CD4-positive, alpha-beta T cell treated with Interleukin-1 beta for 1 hour (primary cell): ENCODE data around the gene GPR17.

Experiments
- DNase-seq, 2 donors: peaks; one replicate each; pipeline ENCODE4 v3.0.0-alpha.2; 2020 to 2022

Gene GPR17, protein sequence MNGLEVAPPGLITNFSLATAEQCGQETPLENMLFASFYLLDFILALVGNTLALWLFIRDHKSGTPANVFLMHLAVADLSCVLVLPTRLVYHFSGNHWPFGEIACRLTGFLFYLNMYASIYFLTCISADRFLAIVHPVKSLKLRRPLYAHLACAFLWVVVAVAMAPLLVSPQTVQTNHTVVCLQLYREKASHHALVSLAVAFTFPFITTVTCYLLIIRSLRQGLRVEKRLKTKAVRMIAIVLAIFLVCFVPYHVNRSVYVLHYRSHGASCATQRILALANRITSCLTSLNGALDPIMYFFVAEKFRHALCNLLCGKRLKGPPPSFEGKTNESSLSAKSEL

DNA sequence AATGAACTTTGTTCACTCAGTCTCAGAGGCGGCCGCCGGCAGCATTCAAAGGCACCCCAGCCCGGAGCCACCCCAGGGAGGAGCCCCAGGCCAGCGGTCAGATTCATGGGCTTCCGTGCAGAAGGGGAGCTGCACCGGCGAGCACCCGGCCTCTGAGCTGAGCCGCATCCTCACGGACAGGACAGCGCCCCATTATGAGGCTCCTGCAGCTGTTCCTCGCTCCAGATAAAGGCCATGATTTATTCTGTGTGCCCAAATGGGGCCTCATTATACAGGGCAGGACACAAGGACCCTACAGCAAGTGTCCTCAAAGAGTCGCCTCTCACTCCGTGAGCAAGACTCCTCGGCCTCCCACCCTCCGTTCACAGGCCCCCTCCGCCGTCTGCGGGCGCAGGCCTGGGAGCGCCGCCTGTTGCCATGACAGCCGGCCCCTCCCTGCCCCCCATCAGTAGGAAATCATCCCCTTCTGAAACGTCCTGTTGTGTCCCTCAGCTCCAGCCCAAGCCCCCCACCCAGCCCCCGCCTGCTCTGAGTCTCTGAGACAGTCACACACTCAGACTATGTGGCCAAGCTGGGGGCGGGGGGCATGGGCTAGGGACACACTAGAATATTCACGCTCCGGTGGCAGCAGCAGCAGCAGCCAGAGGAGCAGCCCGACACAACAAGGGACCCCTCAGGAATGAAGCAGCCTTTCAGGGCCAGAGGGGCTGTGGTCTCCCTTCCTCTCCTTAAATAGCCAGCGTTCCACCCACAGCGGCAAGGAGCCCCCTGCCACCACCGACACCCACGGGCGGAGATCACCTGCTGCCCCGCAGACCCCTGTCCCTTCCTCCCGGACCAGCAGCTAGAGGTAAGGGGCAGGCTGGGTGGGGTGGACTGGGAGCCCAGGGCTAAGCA is at the start of gene GPR17:
TSS of gene GPR17 (plus strand) at position 759 of the 897 bp plus-strand sequence. CDS start 4,583 bp downstream, outside the sequence.
- no peak for DNase-seq

DNA sequence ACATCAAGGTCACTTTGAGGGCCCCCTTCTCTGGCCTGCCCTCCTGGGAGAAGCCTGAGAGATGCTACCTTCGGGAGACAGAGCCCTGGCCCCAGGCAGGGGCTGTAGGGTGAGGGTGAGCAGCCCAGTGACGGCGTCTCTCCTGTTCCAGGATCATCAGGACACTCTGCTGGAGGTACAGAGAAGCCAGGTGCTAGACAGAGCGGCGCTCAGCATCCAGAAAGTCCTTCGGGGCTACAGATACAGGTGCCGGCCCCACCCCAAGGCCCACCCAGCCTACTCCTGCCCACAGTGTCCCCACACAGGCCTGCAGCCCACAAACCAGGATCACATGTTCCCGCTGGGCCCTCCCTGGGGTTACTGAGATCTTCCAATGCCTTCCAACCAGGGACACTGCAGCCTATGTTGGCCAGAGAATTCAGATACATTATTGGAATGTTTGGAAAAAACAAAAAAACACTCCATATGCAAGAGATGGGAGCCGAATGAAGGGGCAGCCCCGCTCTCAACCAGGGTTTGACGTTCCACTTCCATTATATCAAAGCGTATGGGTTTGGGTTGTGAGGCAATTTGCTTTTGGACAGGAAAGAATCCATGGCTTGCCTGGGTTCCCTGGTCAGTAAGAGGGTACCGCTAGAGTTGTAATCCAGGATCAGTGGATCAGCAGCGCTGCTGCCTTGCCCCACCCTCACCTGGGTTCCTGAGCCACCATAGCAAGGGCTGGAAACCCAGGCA is 49.5 kb upstream of the GPR17 start:
- no peak for DNase-seq

DNA sequence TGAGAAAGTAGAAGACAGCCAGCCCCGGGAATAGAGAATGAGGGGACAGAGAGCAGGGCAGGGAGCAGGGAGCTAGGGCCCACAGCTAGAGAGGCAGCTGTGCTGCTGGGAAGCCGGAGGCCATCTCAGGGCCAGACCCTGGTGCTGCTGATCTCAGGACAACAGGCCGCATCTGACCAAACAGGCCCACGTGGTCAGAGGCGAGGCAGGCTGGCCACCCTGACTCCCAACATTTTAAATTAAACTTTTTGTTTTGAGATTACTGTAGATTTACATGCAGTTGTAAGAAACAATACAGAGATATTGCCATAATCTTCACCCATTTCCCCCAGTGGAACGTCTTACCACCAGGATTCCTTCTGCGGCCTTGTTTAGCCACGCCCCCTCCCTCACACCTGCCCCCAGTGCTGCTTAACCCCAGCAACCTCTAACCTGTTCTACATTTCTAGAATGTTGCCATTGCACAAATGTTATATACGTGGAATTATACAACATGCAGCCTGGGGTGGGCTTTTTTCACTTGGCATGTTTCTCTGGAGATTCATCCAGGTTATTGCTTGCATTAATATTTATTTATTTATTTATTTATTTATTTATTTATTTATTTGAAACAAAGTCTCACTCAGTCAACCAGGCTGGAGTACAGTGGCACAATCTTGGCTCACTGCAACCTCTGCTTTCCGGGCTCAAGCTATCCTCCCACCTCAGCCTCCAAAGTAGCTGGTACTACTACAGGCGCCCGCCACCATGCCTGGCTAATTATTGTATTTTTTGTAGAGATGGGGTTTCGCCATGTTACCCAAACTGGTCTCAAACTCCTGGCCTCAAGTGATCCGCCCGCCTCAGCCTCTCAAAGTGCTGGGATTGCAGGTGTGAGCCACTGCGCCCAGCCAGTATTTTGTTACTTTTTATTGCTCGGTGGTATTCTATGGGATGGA is 48.6 kb upstream of the GPR17 start:
- DNase-seq: no peak

DNA sequence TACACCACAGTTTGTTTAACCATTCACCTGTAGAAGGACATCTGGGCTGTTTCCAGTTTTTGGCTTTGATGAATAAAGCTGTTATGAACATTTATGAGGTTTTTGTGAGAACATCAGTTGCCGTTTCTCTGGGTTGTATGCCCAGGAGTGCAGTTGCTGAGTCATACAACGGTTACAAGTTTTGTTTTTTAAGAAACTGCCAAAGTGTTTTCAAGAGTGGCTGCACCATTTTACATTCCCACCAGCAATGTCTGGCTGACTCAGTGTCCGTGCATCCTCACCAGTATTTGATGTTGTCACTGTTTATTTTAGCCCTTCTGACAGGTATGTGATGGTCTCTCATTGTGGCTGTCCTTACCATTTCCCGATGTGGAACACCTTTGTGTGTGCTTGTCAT is 48.0 kb upstream of the GPR17 start:
- DNase-seq: no peak

DNA sequence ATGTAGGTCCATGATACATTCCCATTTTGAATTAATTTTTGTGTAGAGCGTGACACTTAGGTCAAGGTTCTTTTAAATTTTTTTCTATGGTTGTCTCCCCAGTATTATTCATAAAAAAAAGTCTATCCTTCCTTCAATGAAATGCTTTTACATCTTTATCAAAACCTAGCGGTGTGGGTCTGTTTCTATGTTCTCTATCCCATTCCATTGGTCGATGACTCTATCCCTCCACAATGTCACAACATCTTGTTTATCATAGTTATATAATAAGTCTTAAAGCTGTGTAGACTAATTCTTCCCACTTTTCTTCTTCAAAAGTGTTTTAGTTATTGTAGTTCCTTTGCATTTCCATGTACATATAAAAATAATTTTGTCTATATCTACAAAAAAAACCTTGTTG is 47.2 kb upstream of the GPR17 start:
- DNase-seq: no peak

DNA sequence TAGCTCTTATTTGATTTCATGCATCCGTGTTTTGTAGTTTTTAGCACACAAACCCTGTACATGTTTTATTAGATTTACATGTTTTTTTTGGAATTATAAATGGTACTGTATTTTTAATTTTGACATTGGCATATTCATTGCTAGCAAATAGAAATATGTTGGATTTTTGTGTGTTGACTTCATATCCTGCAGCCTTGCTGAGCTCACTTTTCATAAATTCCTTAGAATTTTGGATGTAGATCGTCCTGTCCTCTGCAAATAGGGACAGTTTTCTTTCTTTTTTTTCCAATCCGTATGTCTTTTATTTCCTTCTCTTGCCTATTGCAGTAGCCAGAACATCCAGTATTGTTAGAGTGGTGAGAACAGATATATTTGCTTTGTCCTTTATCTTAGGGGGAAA is 46.7 kb upstream of the GPR17 start:
- no peak for DNase-seq

DNA sequence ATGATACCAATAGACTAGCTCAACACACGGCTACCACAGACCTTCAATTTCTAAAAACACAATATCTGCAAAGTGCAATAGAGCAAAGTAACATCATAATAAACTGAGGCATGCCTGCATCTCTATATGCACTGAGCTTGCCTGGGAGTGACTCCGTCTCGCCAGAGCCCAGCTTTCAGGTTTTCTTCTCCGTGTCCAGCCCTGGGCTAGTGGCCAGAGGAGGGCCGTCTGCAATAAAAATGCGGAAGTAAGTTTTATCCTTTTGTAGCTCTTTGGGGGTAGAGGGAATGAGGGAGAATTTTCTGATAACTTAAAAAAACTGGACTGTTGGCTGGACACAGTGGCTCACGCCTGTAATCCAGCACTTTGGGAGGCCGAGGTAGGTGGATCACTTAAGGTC is 41.0 kb upstream of the GPR17 start:
- no peak for DNase-seq

DNA sequence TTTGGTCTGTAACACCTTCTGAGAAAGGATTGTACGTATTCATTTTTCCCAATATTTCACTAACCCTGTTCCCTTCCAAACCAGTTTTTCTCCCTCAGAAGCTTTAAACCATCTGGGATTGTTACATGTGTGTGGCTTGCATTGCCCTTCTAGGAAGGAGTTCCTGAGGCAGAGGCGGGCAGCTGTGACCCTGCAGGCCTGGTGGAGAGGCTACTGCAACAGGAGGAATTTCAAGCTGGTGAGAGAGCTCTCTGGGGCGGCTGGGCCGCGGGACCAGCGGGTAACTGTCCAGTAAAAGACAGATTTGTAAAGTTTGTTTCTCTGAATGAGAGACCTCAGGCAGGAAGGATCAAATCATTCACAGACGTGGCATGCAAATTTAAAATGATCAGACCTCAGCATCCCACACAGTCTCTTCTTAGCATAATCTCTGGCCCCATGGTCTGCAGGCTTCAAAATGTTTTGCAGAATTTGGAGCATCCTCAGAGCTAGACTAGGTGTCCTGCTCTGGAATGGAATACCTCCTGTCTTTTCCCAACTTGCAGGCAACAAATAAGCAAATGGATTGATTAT is 40.2 kb upstream of the GPR17 start:
- DNase-seq: no peak

DNA sequence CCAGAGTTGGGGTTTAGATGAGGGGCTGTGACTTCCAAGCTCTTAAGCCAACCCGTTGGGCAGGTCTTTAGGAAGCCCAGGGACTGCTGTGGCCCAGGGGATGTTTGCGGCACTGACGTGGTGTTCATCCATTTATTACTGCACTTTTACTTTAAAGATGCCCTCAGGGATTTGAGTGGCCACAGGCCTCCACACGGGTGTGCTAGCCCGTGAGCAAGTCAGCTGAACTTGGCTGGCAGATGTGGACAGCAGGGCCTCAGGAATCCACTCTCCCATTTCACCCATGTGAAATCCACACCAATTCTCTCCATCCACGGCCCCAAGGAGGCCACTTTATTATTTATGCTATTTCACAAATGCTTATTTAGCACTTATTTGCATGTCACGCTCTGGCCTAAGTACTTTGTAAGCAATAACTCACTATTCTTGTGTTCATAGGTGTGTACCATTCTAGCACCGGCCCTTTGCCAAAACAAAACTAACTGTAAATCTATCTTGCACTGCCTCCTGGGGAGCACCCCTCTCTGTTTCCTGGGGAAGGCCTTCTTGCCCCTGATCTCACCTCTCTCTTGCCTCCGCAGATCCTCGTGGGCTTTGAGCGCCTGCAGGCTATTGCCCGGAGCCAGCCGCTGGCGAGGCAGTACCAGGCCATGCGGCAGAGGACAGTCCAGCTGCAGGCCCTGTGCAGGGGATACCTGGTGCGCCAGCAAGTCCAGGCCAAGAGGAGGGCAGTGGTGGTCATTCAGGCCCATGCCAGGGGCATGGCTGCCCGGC is 39.1 kb upstream of the GPR17 start:
- DNase-seq: no peak

DNA sequence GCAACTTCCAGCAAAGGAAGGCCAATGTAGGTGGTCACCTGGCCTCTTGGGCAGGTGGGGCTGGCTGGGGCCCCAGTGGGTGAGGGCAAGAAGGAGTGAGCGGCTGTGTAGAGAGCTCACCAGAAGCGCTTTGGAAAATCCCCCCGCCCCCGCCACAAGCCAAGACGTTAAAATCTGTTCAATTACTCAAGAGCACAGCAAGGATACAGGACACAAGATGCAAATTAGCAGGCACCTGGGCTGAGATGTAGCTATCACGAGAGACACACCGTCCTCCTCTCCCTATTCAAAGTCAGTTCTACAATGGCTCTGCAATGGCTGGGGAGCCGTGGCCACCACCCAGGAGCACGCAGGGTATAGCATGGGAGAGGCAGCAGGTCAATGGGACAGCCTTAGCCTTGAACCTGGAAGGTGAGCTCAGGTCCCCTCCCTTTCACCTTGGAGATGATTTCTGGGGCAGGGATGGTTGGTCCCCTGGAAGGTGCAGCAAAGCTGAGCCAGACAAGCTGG is 38.5 kb upstream of the GPR17 start:
- no peak for DNase-seq

DNA sequence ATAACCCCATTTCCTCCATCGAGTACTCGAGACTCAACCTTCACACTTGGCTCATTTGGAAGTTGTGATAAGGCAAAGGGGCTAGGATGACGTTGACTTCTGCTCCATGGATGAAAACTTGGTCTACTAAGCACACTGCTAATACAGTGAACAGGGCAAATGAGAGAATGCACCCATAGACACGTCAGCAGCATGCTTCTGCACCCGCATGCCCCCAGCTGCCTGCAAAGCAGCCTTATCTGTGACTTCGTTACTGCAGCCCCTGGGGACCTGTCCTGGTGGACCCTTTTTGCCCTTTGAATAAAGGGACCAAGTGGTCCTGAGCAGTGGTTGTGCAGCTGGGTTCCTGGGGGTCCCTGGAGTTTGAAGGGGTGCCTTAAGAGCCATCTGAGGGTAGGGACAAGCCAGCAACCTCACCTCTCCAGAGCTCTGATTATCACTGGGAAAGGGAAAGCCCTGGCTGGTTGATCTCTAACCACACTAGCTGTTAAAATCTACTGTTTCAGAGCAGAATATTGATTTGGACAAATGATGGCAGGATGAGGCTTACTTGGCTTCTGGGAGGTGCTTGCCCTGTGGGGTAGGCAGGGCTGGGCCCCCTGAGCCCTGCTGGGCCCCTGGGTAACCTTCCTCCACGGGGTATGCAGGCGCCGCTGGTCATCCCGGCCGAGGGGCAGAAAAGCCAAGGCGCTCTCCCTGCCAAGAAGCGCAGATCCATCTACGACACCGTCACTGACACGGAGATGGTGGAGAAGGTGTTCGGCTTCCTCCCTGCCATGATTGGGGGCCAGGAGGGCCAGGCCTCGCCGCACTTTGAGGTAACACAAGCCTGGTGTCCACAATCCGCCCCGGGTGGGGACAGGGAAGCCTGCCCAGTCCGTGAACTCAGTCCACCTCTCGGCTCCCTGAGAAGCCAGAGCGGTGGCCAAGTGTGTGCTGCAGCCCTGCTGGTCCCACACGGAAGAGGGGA is 37.6 kb upstream of the GPR17 start:
- DNase-seq: no peak

DNA sequence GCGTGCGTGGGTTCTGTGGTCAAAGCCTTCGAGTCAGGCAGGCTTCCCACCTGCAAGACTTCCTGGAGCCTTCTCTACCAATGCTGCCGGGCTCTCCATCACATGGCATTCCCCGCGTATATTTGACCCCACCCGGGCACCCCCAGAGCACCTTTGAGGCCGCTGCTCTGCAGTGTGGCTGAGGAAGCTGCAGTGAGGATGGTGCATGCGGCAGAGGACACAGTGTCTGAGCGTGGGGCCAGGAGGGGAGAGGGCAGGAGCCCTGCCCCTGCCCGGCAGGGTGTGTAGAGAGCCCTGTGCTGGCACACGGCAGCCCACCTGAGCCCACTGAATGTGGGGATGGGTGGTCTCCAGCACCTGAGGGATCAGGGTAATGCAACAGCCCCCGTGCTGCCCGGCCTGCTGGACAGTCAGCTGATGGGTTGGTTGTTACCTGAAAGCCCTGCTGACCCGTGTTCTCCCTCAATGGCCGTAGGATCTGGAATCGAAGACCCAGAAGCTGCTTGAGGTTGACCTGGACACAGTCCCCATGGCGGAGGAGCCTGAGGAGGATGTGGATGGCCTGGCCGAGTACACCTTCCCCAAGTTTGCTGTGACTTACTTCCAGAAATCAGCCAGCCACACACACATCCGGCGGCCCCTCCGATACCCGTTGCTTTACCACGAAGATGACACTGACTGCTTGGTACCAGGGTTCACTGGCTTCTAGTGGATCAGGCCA is 36.8 kb upstream of the GPR17 start:
- no peak for DNase-seq

DNA sequence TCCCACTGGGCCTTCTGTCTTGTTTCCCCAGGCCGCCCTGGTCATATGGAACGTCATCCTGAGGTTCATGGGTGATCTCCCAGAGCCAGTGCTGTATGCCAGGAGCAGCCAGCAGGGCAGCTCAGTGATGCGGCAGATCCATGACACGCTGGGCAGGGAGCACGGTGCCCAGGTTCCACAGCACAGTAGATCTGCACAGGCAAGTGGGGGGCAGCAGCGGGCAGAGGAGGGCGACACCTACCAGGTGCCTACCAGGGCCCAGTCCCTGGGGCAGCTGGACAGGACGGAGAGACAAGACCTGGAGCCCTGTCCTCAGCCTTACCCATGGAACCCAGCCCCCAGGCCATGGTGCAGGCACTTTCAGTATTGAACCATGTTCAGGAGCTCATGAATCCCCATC is 36.1 kb upstream of the GPR17 start:
- no peak for DNase-seq

DNA sequence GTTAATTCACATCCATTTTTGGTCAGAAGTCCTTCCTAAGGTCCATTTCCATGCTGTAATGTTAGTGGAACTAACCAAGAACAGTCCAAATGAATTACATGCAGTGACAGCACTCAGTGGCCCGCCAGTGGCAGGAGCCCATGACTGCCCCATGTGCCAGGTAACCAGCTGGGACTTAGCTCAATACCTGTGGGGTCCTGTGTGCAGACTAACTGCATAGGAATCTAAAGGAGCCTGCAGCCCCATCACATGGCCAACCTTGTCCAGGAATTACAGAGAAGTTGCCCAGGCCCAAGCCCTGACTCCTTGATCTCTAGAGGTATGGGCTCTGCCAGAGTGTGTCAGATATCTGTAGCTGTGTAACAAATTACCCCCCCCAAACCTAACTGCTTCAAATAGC is 35.4 kb upstream of the GPR17 start:
- DNase-seq: no peak

DNA sequence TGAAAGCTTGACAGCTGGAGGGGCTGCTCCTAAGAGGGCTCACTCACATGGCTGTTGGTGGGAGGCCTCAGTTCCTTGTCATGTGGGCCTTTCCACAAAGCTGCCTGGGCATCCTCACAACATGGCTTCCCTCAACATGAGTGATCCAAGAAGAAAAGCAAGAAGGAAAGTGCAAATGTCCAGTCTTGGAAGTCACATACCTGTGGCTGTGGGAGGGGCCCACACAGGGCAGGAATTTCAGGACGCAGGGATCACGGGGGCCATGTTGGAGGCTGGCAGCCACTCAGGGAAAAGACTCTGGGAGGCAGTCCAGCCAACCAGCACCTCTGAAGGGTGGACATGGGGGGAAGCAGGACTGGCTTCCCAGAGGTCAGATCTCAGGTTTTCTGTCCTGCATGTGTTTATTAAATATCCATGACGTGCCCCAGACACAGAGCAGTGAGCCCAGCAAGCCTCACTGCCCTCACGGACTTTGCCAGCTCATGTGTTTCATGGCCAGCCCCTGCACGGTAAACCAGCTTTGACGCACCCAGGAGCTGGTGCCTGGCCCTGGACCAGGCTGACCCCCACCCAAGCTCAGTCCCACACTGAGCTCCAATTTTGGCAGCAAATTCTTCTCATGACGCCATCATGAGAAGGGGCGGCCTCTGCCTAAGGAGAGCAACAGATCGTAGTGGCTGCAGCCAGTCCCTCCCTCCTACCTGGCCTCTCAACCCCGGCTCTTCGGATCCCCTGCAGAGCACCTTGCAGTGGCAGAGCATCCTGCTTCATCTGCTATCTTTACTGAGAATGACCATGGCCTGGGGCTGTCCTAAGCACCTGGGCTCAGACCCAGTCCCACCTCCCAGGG is 34.7 kb upstream of the GPR17 start:
- no peak for DNase-seq

DNA sequence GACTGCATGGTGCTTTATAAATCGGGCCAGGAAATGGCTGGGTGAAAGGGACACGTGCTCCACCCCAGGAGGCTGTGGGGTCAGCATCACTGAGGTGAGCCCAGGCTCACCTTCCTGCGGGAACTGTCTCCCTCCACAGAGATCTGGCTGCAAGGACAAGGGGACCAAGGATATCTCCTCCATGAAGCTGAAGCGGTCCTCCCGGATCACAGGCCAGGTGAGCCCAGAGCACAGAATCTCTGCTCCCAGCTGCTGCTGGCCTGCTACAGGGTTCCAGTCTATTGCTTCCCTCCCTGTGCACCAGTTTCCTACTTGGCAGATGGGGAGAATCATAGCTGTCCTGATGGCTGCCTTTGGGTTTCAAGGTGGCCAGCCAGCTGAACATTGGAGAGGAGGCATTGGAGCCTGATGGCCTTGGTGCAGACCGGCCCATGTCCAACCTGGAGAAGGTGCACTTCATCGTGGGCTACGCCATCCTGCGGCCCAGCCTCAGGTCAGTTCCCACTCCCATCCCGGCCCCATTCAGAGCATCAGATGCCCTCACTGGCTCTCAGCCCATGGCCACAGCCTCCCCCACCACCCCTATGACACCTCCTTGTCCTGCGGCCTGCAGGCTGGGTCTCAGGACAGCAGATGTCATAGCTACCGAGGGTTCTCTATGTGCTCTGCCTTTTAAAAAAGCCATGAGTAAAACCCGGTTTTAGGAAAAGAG is 33.7 kb upstream of the GPR17 start:
- no peak for DNase-seq

DNA sequence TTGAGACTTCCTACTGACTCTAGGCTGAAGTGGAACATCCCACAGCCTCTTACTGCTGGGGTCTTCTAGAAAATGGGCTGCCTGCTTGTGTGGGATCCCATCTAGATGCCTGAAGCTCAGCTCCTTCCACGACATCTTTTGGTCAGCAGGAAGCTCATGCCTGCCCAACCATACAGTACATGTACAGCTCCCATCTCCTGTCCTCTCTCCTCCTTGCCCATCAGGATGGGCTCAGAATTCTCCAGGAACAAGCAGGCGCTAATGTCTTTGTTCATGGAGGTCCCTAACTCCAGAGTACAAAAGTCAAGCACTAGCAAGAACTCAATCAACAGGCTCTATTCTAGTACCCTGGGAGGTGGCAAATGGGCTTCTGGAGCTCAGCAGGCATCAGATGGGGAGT is 31.7 kb upstream of the GPR17 start:
- no peak for DNase-seq
